Measurements from ENCODE around the gene LGR4. TPM values are rescaled to one million over a fixed set of nuclear protein-coding genes. Genes with fewer than 3 reads are reported as not detected.

Gene LGR4
- total RNA-seq, 1 experiment from 2014 or later = 99.2 TPM

DNA sequence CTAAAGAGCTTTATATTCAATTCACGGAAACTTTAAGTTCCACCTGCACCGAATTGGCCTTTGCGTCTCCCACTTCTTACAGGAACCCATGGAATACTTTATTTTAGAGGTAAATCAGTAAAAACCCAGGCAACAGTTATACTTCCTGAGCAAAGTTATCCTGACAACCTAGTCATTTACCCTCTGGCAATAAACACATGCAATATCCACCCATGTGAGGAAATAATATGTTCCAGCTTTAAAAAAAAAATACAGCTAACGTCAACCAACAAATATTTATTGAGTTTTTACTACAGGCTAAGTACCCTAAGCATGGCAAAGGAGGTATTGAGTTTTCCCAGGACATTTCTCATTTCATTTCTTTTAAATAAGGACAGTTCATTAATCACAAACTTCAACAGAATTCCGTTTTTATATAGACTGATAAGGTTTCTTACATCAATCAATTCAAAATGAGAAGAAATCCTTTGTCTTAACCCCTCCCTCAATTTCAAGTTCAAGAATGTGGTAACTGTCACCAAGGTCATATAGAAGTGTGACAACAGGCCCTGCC lies 71.2 kb downstream of the LGR4 start:
- Mint-ChIP-seq H3K27ac (no peak overlapping the region), H3K36me3 (ENCODE audit: insufficient read depth in 1 of 3, low read depth in 3 of 3) (peaks cover 2 to 41% (median 25%) of the 10 kb centered on the region in 3 experiments; a peak in 5 of 7 replicates), H3K4me3 (no peak overlapping the region), H3K4me1 (peaks cover 16 to 31% of the 10 kb centered on the region in 2 experiments), H3K27me3 (ENCODE audit: low read depth) (no peaks in the 10 kb centered on the region), H3K9me3 (no peaks in the 10 kb centered on the region)
- H2BK5ac ChIP-seq (ENCODE audit: insufficient read length, low read length) = no peak overlapping the region
- H2AFZ ChIP-seq (ENCODE audit: low read length) = no peak overlapping the region
- H3K56ac ChIP-seq (ENCODE audit: insufficient read length, low read depth, low read length) = no peak overlapping the region
- H4K20me1 ChIP-seq (ENCODE audit: control insufficient read depth, insufficient read depth, insufficient read length) = no peaks in the 10 kb centered on the region
- H3K23ac ChIP-seq (ENCODE audit: insufficient read length, low read depth, low read length) = no peak overlapping the region
- H2BK15ac ChIP-seq (ENCODE audit: low read depth, low read length) = no peak overlapping the region
- H2AK5ac ChIP-seq (ENCODE audit: insufficient read length, low read length) = no peak overlapping the region
- H3K4ac ChIP-seq (ENCODE audit: low read depth, low read length) = no peak overlapping the region
- H2BK12ac ChIP-seq (ENCODE audit: insufficient read length, low read depth, low read length) = no peak overlapping the region
- no peaks in the 10 kb centered on the region; the same call in 1 of the 2 replicates for H3K79me2 ChIP-seq (ENCODE audit: insufficient read depth, low read length)
- no peak overlapping the region for H4K8ac ChIP-seq (replicated peaks; ENCODE audit: insufficient read length, low read depth, low read length)
- no peaks in the 10 kb centered on the region for H3K9me3 ChIP-seq (ENCODE audit: control insufficient read depth, low read depth, low read length)
- no peak overlapping the region for H3K18ac ChIP-seq (ENCODE audit: insufficient read length, low read depth, low read length)
- DNase-seq = no peak
- no peak overlapping the region for H3T11ph ChIP-seq (ENCODE audit: low read length)
- no peaks in the 10 kb centered on the region for H3K23me2 ChIP-seq (ENCODE audit: insufficient read length, low read depth, low read length, poor library complexity, severe bottlenecking)
- WGBS (ENCODE audit: extremely low coverage, insufficient read length, low lambda C conversion rate) = no CpG with 5 or more reads among the region's 5 CpGs
- no peaks in the 10 kb centered on the region for H3K27me3 ChIP-seq (ENCODE audit: insufficient read depth, low read length)
- TF ChIP-seq, protein P1, sequence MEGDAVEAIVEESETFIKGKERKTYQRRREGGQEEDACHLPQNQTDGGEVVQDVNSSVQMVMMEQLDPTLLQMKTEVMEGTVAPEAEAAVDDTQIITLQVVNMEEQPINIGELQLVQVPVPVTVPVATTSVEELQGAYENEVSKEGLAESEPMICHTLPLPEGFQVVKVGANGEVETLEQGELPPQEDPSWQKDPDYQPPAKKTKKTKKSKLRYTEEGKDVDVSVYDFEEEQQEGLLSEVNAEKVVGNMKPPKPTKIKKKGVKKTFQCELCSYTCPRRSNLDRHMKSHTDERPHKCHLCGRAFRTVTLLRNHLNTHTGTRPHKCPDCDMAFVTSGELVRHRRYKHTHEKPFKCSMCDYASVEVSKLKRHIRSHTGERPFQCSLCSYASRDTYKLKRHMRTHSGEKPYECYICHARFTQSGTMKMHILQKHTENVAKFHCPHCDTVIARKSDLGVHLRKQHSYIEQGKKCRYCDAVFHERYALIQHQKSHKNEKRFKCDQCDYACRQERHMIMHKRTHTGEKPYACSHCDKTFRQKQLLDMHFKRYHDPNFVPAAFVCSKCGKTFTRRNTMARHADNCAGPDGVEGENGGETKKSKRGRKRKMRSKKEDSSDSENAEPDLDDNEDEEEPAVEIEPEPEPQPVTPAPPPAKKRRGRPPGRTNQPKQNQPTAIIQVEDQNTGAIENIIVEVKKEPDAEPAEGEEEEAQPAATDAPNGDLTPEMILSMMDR (conservative IDR thresholded peaks at IDR 0.05) = no peak
- H4K5ac ChIP-seq (ENCODE audit: insufficient read length, low read depth, low read length) = no peak overlapping the region
- no peak overlapping the region for H3K4me2 ChIP-seq (ENCODE audit: insufficient read depth, insufficient read length, low read length)
- no peaks in the 10 kb centered on the region for H3K79me1 ChIP-seq (ENCODE audit: insufficient read depth, low read depth, low read length, poor library complexity, severe bottlenecking)
- peaks cover 10% of the 10 kb centered on the region; the same call in 1 of the 2 replicates for H3K4me1 ChIP-seq (ENCODE audit: insufficient read depth, low read length)
- no peak overlapping the region for H3K9ac ChIP-seq (ENCODE audit: extremely low read depth, insufficient read length, low read length)
- H4K91ac ChIP-seq (ENCODE audit: insufficient read length, low read depth, low read length) = no peak overlapping the region
- no peak overlapping the region for H3K14ac ChIP-seq (ENCODE audit: insufficient read depth, low read length)
- H2BK120ac ChIP-seq (ENCODE audit: low read depth, low read length, poor library complexity, severe bottlenecking) = no peak overlapping the region
- no peak overlapping the region for H2BK20ac ChIP-seq (ENCODE audit: low read depth, low read length, poor library complexity, severe bottlenecking)
- H3K27ac ChIP-seq (ENCODE audit: insufficient read length, low read depth, low read length) = no peak overlapping the region

Data from H9 (cell line).